ENCODE results near the gene ZNF789. TPM values are rescaled to one million over a fixed set of nuclear protein-coding genes. Genes with fewer than 3 reads are reported as not detected.

The ZNF789 gene
- total and polyA plus RNA-seq, 8 donors: 3.6 to 21.9 (median 4.8) TPM

- TF ChIP-seq CTCF (IDR thresholded peaks at IDR 0.05): no peak
- ATAC-seq (peak in 1 of 4 donors; percentile 12), FAIRE-seq (no peak), DNase-seq (peak in 1 of 6 donors; percentile 30)
- intact Hi-C loops (cut with DNase I): no loop called here
- H3K9me3 ChIP-seq: no peaks in the 10 kb centered on the region
- H3K27me3 ChIP-seq: no peaks in the 10 kb centered on the region
- H3K36me3 ChIP-seq: no peaks in the 10 kb centered on the region
- H3K27ac ChIP-seq: no peak overlapping the region
- 85 to 88% methylated on average over 15 of the region's 15 CpGs for WGBS, 2 donors
- peaks cover 0 to 3% (median 0%) of the 10 kb centered on the region in 3 donors for H3K4me1 ChIP-seq
- H3K4me3 ChIP-seq: no peak overlapping the region
These were observed 6.1 kb downstream of the ZNF789 start for GRCh38 chr7:99478464-99479440.

DNA sequence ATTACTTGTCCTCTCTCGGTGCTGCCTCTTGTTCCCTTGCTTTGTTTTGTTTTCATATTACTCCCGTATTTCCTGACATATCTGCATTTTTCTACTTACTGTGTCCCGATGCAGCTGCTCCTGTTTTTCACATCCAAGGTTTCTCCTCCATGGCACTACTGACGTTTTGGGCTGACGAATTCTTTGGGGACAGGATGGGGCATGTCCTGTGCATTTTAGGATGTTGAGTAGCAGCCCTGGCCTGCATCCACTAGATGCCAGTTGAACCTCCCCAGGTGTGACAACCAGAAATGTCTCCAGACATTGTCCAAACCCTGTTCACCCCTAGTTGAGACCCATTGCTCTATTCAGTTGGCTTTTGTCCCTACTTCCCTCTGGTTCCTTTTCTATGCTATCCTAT, 12.4 kb downstream of the ZNF789 start:
- no peak overlapping the region for H3K4me3 ChIP-seq
- no peak for FAIRE-seq
- no peaks in the 10 kb centered on the region for H3K36me3 ChIP-seq
- no peaks in the 10 kb centered on the region for H3K4me1 ChIP-seq
- H3K9me3 ChIP-seq: no peaks in the 10 kb centered on the region
- no peaks in the 10 kb centered on the region for H3K27me3 ChIP-seq
- H3K27ac ChIP-seq: no peak overlapping the region
- ATAC-seq: no peak
- no peak for TF ChIP-seq CTCF (IDR thresholded peaks at IDR 0.05)
- DNase-seq: no peak
- intact Hi-C loops (cut with DNase I): no loop called here
- WGBS, 2 donors: 86 to 91% methylated on average over 5 of the region's 5 CpGs

- Histone ChIP-seq H3K27ac (no peak overlapping the region), H3K36me3 (peaks cover 9 to 19% (median 10%) of the 10 kb centered on the region in 3 donors), H3K4me3 (no peak overlapping the region), H3K27me3 (no peaks in the 10 kb centered on the region), H3K9me3 (no peaks in the 10 kb centered on the region), H3K4me1 (no peaks in the 10 kb centered on the region)
- ATAC-seq (no peak), FAIRE-seq (no peak), DNase-seq (peak in 1 of 6 donors; percentile 6)
- TF ChIP-seq CTCF (IDR thresholded peaks at IDR 0.05): no peak
- intact Hi-C loops (cut with DNase I): no loop called here
- 72 to 77% methylated on average over 4 of the region's 4 CpGs for WGBS, 2 donors
These were observed 16.5 kb downstream of the ZNF789 start for GRCh38 chr7:99489235-99489634.

- intact Hi-C loops (cut with DNase I): no loop called here
- DNase-seq: no peak
- no peak overlapping the region for H3K4me3 ChIP-seq
- H3K27ac ChIP-seq: no peak overlapping the region
- WGBS, 2 donors: 81 to 84% methylated on average over 3 of the region's 3 CpGs
- H3K27me3 ChIP-seq: no peaks in the 10 kb centered on the region
- ATAC-seq: no peak
- no peak for TF ChIP-seq CTCF (IDR thresholded peaks at IDR 0.05)
- H3K9me3 ChIP-seq: no peaks in the 10 kb centered on the region
- no peak for FAIRE-seq
- peaks cover 12 to 22% (median 12%) of the 10 kb centered on the region in 3 donors for H3K36me3 ChIP-seq
- H3K4me1 ChIP-seq: no peaks in the 10 kb centered on the region
These were observed 18.2 kb downstream of the ZNF789 start for GRCh38 chr7:99490878-99491277.

GRCh38 chr7:99493823-99494222, 21.1 kb downstream of the ZNF789 start:
- 96 to 98% methylated on average over 6 of the region's 6 CpGs for WGBS, 2 donors
- Histone ChIP-seq H3K27me3 (no peaks in the 10 kb centered on the region), H3K27ac (no peak overlapping the region), H3K9me3 (no peaks in the 10 kb centered on the region), H3K36me3 (peaks cover 12 to 26% (median 12%) of the 10 kb centered on the region in 3 donors), H3K4me1 (peaks cover 0 to 13% (median 11%) of the 10 kb centered on the region in 3 donors), H3K4me3 (no peak overlapping the region)
- intact Hi-C loops (cut with DNase I): no loop called here
- DNase-seq (no peak), ATAC-seq (no peak), FAIRE-seq (no peak)
- no peak for TF ChIP-seq CTCF (IDR thresholded peaks at IDR 0.05)

All from pancreas (tissue), 10 donors.